GM12875 (cell line): ENCODE data around the gene GAL3ST3.
"Not testable (repeated sequence)": the region's sequence is repeated elsewhere in the genome, so short reads cannot be mapped to it uniquely, and the experiment has no call there.

Experiments used
- H3K4me3 ChIP-seq: one replicate; pipeline ENCODE4 v1.5.1; 2011; ENCODE audit warnings: low read depth, low read length, control low read depth
- CTCF ChIP-seq: IDR thresholded peaks from 2 replicates; pipeline ENCODE4 v1.5.1; 2011; ENCODE audit warnings: low read depth, mild to moderate bottlenecking, control low read depth, inconsistent platforms, low read length, moderate library complexity, borderline replicate concordance; ENCODE audit not compliant: insufficient read depth

Gene GAL3ST3

GRCh38 chr11:66082946-66083698 lies 34.2 kb upstream of the GAL3ST3 start:
- H3K4me3 ChIP-seq: no peak overlapping the region
- no peak for TF ChIP-seq CTCF

GRCh38 chr11:66081505-66081904 lies 32.5 kb upstream of the GAL3ST3 start:
- TF ChIP-seq CTCF: no peak
- no peak overlapping the region for H3K4me3 ChIP-seq

GRCh38 chr11:66080055-66080817 lies 31.3 kb upstream of the GAL3ST3 start:
- TF ChIP-seq CTCF: no peak
- no peak overlapping the region for H3K4me3 ChIP-seq

GRCh38 chr11:66078949-66079348 lies 30.0 kb upstream of the GAL3ST3 start:
- not testable (repeated sequence) for H3K4me3 ChIP-seq

- H3K4me3 ChIP-seq: no peak overlapping the region
- TF ChIP-seq CTCF: no peak
These were observed 29.0 kb upstream of the GAL3ST3 start for GRCh38 chr11:66077927-66078326.

- no peak overlapping the region for H3K4me3 ChIP-seq
- TF ChIP-seq CTCF: no peak
These were observed 27.6 kb upstream of the GAL3ST3 start for GRCh38 chr11:66076561-66076960.

GRCh38 chr11:66075273-66075672 lies 26.3 kb upstream of the GAL3ST3 start:
- no peak overlapping the region for H3K4me3 ChIP-seq
- TF ChIP-seq CTCF: no peak
